MM.1S (cell line): Measurements from ENCODE around the gene NEURL3.

Experiments
- CTCF ChIP-seq: fragments of 300-600 bp; sonication (generic); IDR thresholded peaks from 2 replicates; pipeline ENCODE4 v1.5.1; 2016; ENCODE audit warnings: antibody characterized with exemption, low read length, mixed read lengths
- EZH2 ChIP-seq: fragments of 300-600 bp; sonication (generic); optimal IDR thresholded peaks from 2 replicates; pipeline ENCODE3; 2017; ENCODE audit warnings: low read depth, mild to moderate bottlenecking, antibody characterized with exemption, low read length, mixed read lengths

- TF ChIP-seq CTCF (no peak), EZH2 (no peak)
Measured at GRCh38 chr2:96551605-96552314, 46.6 kb upstream of the NEURL3 start.
